H7 (cell line): Measurements from ENCODE around the gene TEX13C. TPM values are rescaled to one million over a fixed set of nuclear protein-coding genes. Genes with fewer than 3 reads are reported as not detected.
"Not testable (repeated sequence)": the region's sequence is repeated elsewhere in the genome, so short reads cannot be mapped to it uniquely, and the experiment has no call there.

ENCODE experiments used
- DNase-seq: peaks from one replicate; pipeline ENCODE4 v3.0.0; 2012
- H3K27me3 ChIP-seq: 2 replicates; pipeline ENCODE4 v1.6.0; 2011; ENCODE audit warnings: mild to moderate bottlenecking, low read length; ENCODE audit not compliant: control insufficient read depth, insufficient read depth
- H3K36me3 ChIP-seq: replicated peaks from 2 replicates; pipeline ENCODE4 v1.5.1; 2011; ENCODE audit warnings: low read length; ENCODE audit not compliant: control insufficient read depth, insufficient read depth
- H3K4me3 ChIP-seq: 2 replicates; pipeline ENCODE4 v1.5.1; 2011; ENCODE audit warnings: low read depth, mild to moderate bottlenecking, control low read depth, low read length, moderate library complexity; ENCODE audit not compliant: insufficient read depth
- total RNA-seq: library from RNA; depleted of rRNA; stranded (reverse); fragments of >200 nt; shearing (Covaris generic); gene quantifications from 2 replicates; pipeline ENCODE4 v1.2.3, GENCODE V29; 2014; rRNA removed

Gene TEX13C
- total RNA-seq, result 0.03 and 0.18 TPM in 2 replicates

- no peak within 1 kb of the TSS for H3K4me3 ChIP-seq
- no peaks in the 10 kb centered on the region for H3K27me3 ChIP-seq
- no peaks in the 10 kb centered on the region for H3K36me3 ChIP-seq
- peak; percentile 10 for DNase-seq
Measured at GRCh38 chrX:125319646-125320521, at the start of gene TEX13C. TSS of gene TEX13C (plus strand) at chrX:125319871. CDS start at chrX:125320120, 249 bp downstream.

- Histone ChIP-seq H3K27me3 (no peaks in the 10 kb centered on the region), H3K36me3 (no peaks in the 10 kb centered on the region), H3K4me3 (no peak overlapping the region)
- DNase-seq, result no peak
Measured at GRCh38 chrX:125287282-125287681, 32.4 kb upstream of the TEX13C start.

GRCh38 chrX:125288343-125288742, 31.3 kb upstream of the TEX13C start:
- no peaks in the 10 kb centered on the region for H3K36me3 ChIP-seq
- no peak for DNase-seq
- H3K4me3 ChIP-seq, result no peak overlapping the region
- no peaks in the 10 kb centered on the region for H3K27me3 ChIP-seq

DNA sequence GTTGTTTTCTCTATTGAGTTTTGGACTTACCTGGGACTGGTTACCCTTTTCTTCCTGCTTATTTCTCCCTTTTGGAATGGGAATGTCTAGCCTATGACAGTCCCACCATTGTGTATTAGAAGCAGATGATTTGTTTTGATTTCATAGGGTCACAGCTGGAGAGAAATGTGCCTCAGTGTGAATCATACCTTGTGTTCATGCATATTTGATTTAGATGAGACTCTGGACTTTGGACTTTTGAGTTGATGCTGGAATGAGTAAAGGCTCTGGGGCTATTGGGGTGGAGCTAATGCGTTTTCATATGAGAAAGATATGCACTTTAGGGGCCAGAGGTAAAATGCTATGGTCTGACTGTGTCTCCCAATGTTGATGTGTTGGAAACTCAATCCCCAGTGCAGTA, 30.5 kb upstream of the TEX13C start:
- no peak for DNase-seq
- H3K36me3 ChIP-seq, result no peaks in the 10 kb centered on the region
- H3K27me3 ChIP-seq, result no peaks in the 10 kb centered on the region
- H3K4me3 ChIP-seq, result no peak overlapping the region

DNA sequence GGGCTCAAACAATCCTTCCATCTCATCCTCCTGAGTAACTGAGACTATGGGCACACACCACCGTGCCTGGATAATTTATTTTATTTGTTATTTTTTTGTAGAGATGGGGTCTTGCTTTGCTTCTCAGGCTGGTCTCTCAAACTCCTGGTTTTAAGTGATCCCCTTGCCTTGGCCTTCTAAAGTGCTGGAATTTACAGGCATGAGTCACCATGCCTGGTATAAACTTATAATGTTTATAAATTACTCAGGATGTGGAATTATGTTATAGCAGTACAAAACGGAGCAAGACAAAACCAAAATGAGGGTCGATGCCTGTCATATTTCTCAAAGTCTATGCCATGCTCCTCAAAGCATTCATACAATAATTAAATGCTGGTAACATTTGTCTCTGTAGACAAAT, 29.8 kb upstream of the TEX13C start:
- Histone ChIP-seq H3K4me3 (no peak overlapping the region), H3K36me3 (no peaks in the 10 kb centered on the region), H3K27me3 (no peaks in the 10 kb centered on the region)
- DNase-seq, result no peak

- DNase-seq, result no peak
- H3K36me3 ChIP-seq, result no peaks in the 10 kb centered on the region
- no peaks in the 10 kb centered on the region for H3K27me3 ChIP-seq
- no peak overlapping the region for H3K4me3 ChIP-seq
Measured at GRCh38 chrX:125291124-125291523, 28.5 kb upstream of the TEX13C start.

DNA sequence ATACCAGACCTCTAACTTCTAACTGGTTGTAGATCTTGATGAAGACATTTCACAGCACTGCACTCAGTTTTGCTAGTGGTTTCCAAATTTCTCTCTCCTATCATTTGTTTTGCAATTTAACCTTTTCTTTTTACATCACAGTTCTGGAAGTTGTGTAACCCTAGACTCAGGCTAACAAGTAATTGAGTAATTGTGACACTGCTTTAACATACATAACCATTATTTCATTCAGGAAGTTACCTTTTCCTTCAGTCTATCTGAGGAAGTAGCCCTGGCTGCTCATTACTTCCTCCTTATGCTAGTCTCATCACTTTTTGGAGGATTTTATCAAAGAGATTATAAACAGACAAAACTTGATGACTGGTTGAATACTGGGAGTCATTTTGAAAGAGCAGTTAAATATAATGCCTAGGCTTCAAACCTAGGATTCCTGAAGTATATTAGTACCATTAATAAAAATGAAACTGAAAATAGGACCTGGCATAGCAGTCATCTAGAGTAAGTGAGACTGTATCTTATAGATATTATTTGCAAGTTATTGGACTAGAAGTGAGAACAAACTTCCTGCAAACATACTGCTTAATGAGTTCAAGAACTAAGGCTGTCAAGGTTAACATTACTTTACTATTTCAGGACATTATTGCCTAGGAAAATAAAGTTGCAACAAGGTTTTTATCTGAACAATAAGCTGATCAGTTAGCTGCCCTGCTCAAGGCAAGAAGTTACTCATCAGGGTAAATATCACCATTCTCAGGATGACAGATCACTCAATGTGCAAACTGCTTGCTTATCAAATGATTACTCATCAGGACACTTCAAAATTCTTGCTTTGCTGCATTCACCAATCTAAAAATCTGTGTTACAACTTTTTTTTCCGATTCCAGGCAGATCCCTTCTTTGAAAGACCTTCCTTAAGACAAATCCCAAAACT, 25.6 kb upstream of the TEX13C start:
- Histone ChIP-seq H3K4me3 (no peak overlapping the region), H3K27me3 (no peaks in the 10 kb centered on the region), H3K36me3 (no peaks in the 10 kb centered on the region)
- no peak for DNase-seq

GRCh38 chrX:125295337-125295736, 24.3 kb upstream of the TEX13C start:
- Histone ChIP-seq H3K27me3 (no peaks in the 10 kb centered on the region), H3K4me3 (no peak overlapping the region), H3K36me3 (no peaks in the 10 kb centered on the region)
- DNase-seq, result no peak

GRCh38 chrX:125298871-125299270, 20.8 kb upstream of the TEX13C start:
- DNase-seq, result no peak
- Histone ChIP-seq H3K4me3 (no peak overlapping the region), H3K27me3 (no peaks in the 10 kb centered on the region), H3K36me3 (no peaks in the 10 kb centered on the region)

- no peak for DNase-seq
- no peak overlapping the region for H3K4me3 ChIP-seq
- no peaks in the 10 kb centered on the region for H3K36me3 ChIP-seq
- no peaks in the 10 kb centered on the region for H3K27me3 ChIP-seq
Measured at GRCh38 chrX:125306335-125306866, 13.3 kb upstream of the TEX13C start.

DNA sequence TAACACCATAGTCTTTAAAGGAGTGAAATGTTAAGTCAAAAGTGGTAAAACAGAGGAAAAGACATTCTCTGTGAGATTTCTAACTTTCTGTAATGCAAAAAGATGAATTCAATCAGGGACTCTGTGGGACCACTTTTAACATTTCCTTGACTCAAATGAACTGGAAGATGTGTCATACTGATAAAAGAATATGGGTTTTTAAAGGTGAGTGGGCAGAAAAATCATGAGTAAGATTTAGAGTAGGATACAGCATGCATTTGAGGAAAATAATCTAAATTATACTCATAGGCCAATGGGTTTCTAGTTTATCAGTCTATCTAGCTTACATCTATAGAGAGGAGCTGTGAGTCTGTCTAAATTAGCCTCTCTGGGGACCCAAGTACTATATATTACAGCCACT, 11.0 kb upstream of the TEX13C start:
- Histone ChIP-seq H3K4me3 (no peak overlapping the region), H3K27me3 (no peaks in the 10 kb centered on the region), H3K36me3 (no peaks in the 10 kb centered on the region)
- DNase-seq, result no peak

GRCh38 chrX:125319166-125319565, 505 bp upstream of the TEX13C start:
- H3K4me3 ChIP-seq, H3K36me3 ChIP-seq, H3K27me3 ChIP-seq: not testable (repeated sequence)

GRCh38 chrX:125322431-125322830, 2.8 kb downstream of the TEX13C start:
- no peak for DNase-seq
- no peak overlapping the region for H3K4me3 ChIP-seq
- no peaks in the 10 kb centered on the region for H3K36me3 ChIP-seq
- no peaks in the 10 kb centered on the region for H3K27me3 ChIP-seq

More at GRCh38 chrX:125319166-125319565, 505 bp upstream of the TEX13C start:
- not testable (repeated sequence) for DNase-seq

GRCh38 chrX:125326599-125326998, 6.9 kb downstream of the TEX13C start:
- Histone ChIP-seq H3K4me3 (no peak overlapping the region), H3K27me3 (no peaks in the 10 kb centered on the region), H3K36me3 (no peaks in the 10 kb centered on the region)
- no peak for DNase-seq
